Cardiac septum (tissue), 1 donor: ENCODE data around the gene FASTKD3. TPM values are rescaled to one million over a fixed set of nuclear protein-coding genes. Genes with fewer than 3 reads are reported as not detected.

Experiments used
- DNase-seq: peaks from one replicate; pipeline ENCODE4 v3.0.0-alpha.2; 2020; ENCODE audit warnings: low spot score
- intact Hi-C: fragments of 100-400 bp; cut with DNase I; formaldehyde crosslinking; loops from one replicate; pipeline ENCODE4 v1.14.0; 2022
- total RNA-seq: library from RNA; stranded (reverse); fragmentation: NEBNext Ultra II Directional; extraction: Animal tissue kit (Norgen Biotek cat#: 25700); gene quantifications from one replicate; pipeline ENCODE4 v1.2.1, GENCODE V29; 2021
- donor health status: DM: no; HTN: no; CAD: no.

The FASTKD3 gene
- total RNA-seq, 1 donor from 2014 or later = 4.7 TPM

DNA sequence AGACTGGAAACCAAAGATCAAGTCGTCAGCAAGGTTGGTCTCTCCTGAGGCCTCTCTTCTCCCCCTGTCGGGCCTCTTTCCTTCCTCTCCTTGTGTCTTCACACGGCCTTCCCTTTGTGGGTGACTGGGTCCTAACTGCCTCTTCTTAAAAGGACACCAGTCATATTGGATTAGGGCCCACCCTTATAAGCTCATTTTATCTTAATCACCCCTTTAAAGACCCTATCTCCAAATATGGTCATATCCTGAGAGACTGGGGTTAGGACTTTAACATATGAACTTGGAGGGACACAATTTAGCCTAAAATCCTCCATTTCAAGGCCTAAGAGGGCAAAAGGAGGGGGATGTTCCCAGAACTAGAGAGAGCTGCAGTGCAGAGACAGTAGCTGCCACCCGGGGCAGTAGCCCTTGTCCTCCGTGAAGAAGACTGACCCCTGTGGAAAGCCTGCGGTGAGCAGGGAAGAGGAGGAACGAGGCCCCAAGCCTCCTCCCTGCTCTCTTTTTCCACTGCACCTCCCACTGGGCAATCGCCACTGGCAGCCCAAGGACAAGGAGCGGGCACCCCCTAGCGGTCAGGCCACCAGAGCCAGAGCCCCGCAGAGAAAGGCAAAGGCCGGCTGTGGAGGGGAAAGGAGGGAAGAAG, 52.8 kb downstream of the FASTKD3 start:
- DNase-seq = peak; percentile 89
- intact Hi-C loops = no loop called here

DNA sequence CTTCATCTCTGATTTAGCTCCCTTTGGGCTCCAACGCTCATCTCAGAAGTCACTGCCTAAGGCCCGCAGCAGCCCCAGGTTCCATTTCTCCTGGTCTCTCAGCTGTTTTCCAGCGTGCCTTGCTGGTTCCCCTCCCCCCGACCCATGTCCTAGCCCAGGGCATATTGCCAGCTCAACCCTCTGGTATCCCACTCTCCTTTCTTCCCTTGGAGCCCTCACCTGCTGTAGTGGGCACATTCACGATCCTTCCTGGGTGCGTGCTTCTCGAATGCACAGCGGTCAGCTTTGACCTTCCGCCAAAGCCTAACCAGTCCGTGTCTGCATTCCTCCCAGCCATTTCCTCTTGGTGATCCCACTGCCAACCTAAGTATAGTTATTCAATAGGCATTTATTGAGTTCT, 54.0 kb downstream of the FASTKD3 start:
- no peak for DNase-seq

DNA sequence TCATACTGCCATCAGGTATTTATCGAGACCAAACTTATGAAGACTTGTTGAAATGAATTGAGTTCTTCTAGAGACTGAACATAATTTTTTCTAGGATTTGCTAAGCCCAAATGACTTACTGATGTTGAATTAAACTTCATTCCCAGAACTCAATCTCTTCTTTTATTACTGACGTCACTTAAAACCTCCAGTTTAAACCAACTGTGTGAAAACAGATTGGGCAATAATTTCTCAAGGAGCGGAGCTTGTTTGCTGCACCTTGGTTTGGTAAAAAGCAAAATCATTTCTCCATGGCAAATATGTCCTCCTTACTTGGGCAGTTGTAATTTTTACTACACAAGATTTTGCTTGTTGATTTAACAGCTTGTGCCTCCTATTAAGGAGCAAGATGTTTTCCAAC, 55.3 kb downstream of the FASTKD3 start:
- DNase-seq = no peak
- intact Hi-C loops = no loop called here

More for the DNA sequence above, 54.0 kb downstream of the FASTKD3 start:
- intact Hi-C loops = no loop called here

DNA sequence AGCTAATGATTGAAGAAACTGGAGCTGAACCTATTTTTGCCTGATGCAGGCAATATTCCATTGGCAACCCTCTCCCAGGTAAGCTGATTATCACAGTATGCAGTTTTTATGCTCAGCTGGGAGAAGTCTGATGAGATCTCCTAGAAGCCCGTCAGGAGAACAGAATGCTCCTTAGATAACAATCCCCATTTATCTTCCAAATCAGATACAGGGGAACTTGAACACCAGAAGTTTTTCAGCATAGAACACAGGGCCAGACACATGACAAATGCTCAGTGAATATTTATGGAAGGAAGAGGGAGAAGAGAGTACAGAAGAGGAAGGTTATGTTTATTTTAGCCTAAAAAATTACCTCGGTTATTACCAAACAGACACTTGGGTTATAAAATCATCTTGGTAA, 55.8 kb downstream of the FASTKD3 start:
- intact Hi-C loops = no loop called here
- DNase-seq = no peak

DNA sequence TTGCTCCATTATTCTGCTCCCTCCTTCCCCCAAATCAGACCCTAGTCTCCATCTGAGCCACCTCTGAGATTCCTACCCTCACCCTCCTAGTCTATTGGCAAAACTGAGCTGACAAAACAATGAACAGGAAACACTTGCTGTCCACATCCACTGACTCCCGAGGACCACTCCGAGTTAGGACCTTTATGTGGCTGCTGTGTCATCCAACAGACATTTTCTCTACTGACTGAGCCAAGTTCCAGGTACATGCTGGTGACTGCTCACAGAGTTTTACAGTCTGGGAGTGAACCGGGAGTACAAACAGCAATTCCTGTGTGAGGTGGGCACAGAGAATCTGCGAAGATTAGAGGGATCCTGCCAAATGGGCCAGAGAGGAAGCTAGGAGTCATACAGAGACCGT, 57.1 kb downstream of the FASTKD3 start:
- intact Hi-C loops = no loop called here
- DNase-seq = no peak

Other genes starting within 250 kb of the FASTKD3 start
- gene CFAP90, start 17.9 kb downstream of the FASTKD3 start, total RNA-seq = not detected
- 37.2 TPM for gene MTRR, start 117 bp upstream of the FASTKD3 start, total RNA-seq